Putamen (tissue), 1 donor: ENCODE measurements around the gene NUP153.
"Not testable (repeated sequence)": the region's sequence is repeated elsewhere in the genome, so short reads cannot be mapped to it uniquely, and the experiment has no call there.

Experiments used
- DNase-seq: peaks from one replicate; pipeline ENCODE4 v3.0.0-alpha.2; 2016; ENCODE audit warnings: low spot score

Gene NUP153

DNA sequence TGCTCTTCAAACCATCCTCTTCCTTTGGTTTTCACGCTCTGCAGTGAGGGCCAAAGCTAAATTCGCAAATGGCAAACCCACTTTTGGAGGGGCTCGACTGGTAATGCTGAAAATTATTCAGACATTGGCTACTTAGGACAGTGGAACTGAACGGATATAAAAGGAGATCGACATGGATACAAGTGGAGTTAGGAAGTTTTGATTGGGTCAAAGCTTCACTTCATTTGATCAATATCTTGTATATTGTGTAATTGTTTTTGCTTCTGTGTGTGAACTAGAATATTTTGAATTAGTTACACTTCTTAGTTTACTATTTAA lies 105.4 kb downstream of the NUP153 start:
- no peak for DNase-seq

DNA sequence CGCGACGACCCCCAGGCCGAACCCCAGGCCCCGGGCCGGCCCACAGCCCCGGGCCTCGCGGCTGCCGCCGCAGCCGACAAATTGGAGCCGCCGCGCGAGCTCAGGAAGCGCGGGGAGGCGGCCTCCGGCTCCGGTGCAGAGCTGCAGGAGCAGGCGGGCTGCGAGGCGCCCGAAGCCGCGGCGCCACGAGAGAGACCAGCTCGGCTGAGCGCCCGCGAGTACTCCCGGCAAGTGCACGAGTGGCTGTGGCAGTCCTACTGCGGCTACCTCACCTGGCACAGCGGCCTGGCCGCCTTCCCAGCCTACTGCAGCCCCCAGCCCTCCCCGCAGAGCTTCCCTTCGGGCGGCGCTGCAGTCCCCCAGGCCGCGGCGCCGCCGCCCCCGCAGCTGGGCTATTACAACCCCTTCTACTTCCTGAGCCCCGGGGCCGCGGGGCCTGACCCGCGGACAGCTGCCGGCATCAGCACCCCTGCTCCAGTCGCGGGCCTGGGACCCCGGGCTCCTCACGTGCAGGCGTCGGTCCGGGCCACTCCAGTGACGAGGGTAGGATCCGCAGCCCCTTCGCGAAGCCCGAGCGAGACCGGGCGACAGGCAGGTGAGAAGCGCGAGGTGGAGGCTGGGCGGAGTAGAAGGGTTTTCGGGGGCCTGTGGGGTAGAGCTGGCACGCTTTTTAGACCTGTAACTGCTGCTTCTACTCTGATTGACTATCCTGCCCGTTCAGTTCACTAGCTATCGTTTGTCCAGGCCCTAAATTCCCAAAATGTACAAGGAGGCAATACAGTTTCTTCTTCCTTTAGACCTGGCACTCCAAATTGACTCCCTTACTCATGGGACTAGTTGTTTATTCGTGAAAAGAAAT lies 106.0 kb downstream of the NUP153 start:
- DNase-seq = peak; percentile 29

DNA sequence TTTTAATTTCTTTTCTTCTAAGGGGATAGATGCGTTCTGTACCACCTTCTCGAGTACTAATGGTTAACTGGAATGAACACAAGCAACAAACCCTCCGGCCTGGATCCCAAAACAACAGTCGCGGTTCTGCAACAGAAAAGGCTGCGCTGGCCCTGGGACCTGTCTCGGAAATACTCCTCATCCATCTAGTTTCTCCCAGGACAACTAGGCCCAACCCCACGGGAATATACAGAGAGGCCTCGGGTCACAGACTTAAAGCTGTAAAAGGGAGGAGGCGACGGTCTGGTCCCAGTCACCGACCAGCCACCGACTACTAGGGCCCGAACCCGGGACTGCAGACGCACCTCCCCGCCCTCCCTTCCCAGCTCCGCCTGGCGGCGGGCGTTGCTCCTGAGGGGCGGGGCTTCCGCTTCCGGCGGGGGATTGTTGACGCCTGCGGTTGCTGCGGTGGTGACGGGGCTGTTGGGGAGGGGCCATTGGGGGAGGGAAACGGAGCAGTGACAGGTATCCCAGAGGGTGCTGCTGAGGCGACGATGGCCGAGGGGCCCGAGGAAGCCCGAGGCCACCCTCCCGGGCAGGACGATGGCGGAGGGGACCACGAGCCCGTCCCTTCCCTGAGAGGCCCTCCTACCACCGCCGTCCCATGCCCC lies 106.7 kb downstream of the NUP153 start, which contains the start of gene FAM8A1:
TSS of gene FAM8A1 (plus strand) at position 426 of the 650 bp plus-strand sequence. CDS start at position 534, 108 bp downstream.
- DNase-seq = peak; percentile 95

DNA sequence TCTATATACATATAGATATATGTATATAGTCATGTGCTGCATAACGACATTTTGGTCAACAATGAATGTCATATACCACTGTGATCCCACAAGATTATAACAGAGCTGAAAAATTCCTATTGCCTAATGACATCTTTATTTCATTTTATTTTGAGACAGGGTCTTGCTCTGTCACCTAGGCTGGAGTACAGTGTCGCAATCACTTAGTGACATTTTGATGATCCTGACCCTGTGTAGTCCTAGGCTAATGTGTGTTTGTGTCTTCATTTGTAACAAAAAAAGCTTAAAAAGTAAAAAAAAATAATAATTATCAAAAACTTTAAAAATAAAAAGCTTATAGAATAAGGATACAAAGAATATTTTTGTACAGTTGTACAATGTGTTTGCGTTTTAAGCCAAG lies 110.6 kb downstream of the NUP153 start:
- no peak for DNase-seq

DNA sequence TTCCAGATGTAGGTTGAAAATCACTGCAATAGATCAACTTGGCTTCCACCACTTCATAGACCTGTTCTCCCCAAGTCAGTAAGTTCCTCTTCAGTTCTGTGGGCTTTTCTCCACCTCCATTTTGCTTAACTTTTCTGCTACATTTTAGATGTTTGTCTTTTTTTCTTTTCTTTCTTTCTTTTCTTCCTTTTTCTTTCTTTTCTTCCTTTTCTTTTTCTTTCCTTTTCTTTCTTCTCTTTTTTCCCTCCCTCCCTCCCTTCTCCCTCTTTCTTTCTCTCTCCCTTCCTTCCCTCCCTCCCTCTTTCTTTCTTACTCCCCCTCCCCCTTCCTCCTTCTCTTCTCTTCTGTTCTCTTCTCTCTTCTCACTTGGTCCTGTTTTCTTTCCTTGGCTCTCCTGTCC lies 113.5 kb downstream of the NUP153 start:
- no peak for DNase-seq

DNA sequence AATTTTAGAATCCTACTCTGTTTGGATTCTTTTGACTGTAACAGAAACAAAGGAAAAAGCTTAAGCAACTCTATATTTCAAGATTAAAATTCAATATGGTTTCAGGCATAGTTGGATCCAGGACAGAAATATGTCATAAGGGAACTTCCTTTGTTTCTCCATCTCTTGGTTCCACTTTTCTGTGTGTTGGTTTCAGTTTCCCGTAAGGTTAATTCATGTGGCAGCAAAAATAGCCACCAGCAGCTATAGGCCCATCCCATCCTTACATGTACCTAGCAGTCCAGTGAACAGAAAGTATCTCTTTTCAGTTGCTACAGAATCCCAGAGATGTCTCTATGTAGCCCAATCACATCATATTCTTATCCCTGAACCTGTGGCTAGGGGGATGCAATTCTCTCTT lies 115.4 kb downstream of the NUP153 start:
- DNase-seq = no peak

DNA sequence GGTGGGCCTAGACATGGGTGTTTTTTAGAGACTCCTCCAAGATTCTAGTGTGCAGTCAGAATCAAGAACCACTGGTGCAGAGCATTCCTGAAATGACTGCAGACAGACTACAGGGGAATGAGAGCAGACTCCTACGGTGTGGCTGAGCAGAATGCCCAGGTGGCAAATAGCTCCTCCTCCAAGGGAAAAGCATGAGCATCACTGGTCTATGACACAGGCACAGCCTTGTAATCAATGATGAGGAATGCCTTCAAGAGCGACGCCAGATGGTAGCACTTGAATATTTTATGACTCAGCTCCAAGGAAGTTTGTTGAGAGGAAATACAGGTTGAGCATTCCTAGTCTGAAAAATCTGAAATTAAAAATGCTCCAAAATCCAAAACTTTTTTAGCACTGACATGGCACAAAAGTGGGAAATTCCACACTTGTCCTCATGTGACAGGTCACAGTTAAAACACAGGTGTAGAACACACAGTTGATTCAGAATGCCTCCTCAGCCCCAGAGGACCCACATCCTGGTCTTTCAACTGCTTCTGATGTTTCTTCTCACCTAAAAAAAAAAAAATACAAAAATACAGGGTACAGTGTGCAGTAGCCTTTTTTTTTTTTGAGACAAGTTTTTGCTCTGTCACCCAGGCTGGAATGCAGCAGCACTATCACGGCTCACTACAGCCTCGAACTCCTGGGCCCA lies 117.2 kb downstream of the NUP153 start:
- DNase-seq = no peak

DNA sequence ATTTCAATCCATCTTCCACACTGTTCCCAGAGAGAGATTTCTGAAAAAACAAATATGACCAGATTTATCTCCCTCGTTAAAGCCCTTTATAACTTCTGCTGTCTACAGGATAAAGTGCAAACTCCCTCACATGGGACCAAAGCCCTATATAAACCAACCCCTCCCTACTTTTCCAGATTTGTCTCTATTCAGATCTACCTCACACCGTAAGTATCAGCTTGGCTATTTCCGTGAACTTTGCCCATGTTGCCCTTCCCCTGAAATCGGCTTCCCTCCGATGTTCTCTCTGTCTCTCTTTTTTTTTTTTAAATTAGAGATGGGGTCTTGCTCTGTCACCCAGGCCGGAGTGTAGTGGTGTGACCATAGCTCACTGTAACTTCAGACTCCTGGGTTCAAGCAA lies 118.7 kb downstream of the NUP153 start:
- no peak for DNase-seq

DNA sequence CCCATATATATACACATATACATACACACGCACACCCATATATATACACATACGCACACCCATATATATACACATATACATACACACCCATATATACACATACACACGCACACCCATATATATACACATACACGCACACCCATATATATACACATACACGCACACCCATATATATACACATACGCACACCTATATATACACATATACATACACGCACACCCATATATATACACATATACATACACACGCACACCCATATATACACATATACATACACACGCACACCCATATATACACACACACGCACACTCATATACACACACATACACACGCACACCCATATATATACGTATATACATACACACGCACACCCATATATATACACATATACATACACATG lies 120.1 kb downstream of the NUP153 start:
- not testable (repeated sequence) for DNase-seq

DNA sequence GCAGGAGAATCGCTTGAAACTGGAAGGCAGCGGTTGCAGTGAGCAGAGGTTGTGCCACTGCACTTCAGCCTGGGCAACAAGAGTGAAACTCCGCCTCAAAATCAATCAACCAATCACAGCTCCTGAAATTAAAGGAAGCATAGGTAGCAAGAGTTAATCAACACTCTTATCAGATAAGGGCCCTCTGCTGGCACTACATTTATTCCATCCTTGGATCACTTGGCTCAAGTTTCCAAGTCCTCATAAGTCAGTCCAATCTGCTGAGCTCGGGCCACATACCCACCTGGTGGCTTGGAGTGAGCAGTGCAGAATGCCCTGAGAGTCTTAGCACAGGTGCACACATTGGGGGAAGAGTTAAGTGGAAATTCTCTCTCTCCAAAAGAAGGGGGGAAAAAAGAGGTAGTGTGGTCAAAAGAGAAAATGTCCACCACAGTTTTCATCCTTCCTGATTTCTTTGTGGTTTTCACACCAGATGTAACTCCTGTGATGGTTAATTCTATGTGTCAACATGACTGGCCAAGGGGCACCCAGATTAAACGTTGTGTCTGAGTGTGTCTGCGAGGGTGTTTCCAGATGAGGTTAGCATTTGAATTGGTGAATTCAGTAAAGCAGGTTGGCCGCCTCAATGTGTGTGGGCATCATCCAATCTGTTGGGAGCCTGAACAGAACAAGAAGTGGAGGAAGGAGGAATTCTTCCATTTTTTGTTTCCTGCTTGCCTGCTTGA lies 120.8 kb downstream of the NUP153 start:
- no peak for DNase-seq

DNA sequence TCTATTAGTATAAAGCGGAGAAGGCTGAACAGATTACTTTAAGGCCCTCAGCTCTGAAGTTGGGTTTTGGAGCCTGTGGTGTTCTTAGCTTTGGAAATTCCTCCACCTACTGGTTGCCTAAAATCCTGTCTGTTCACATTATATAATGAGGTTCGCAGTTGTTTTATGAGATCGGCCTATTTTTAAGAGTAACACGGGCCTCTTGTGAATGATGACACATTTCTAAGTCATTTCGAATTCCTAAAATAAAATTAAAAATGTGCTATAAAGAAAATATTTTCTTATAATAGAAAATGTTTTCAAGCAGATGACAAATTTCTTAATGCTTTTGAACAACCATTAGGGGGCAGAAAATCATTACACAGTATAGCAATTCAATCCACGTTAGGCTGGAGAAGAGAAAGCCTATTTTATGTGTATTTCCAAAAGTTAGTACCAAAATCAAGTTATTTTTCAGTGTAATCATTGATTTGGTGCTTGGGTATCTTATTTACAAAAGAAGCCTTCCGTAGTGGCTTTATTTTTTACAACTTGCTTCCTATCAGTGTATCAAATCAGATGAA lies 122.4 kb downstream of the NUP153 start:
- DNase-seq = peak; percentile 83

DNA sequence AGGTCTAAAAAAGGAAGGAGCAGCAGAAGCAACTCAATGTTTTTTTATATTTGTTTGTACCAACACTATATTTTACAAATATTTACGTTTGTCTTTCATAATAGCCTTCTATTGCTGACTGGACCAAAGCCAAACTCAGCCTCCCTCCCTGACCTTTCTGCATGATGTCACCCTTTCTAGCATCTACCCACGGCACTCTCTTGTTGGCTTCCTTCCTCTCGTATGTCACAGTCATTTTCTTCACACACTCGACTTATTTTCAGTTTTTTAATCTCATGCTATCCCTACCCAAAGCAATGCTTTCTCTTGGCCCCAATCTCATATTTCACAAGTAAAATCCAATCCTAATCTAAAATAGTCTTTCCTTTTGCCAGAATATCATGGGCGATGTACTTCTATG lies 122.9 kb downstream of the NUP153 start:
- DNase-seq = no peak

DNA sequence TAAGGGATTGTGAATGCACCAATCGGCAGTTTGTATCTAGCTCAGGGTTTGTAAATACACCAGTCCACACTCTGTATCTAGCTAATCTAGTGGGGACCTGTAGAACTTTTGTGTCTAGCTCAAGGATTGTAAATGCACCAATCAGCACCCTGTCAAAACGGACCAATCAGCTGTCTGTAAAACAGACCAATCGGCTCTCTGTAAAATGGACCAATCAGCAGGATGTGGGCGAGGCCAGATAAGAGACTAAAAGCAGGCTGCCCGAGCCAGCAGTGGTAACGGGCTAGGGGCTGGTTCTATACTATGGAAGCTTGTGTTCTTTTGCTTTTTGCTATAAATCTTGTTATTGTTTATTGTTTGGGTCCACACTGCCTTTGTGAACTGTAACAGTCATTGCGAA lies 125.4 kb downstream of the NUP153 start:
- not testable (repeated sequence) for DNase-seq

DNA sequence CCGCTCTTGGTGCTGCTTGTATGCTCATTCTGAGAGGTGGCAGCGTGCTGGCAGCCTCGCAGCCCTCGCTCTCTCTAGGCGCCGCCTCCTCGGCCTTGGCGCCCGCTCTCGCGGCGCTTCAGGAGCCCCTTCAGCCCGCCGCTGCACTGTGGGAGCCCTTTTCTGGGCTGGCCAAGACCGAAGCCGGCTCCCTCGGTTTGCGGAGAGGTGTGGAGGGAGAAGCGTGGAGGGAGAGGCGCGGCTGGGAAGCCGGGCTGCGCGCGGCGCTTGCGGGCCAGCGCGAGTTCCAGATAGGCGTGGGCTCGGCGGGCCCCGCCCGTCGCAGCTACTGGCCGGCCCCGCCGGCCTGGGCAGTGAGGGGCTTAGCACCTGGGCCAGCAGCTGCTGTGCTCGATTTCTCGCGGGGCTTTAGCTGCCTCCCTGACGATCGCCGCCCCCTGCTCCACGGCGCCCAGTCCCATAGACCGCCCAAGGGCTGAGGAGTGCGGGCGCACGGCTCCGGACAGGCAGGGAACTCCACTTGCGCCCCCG lies 126.1 kb downstream of the NUP153 start:
- DNase-seq = peak; percentile 33

DNA sequence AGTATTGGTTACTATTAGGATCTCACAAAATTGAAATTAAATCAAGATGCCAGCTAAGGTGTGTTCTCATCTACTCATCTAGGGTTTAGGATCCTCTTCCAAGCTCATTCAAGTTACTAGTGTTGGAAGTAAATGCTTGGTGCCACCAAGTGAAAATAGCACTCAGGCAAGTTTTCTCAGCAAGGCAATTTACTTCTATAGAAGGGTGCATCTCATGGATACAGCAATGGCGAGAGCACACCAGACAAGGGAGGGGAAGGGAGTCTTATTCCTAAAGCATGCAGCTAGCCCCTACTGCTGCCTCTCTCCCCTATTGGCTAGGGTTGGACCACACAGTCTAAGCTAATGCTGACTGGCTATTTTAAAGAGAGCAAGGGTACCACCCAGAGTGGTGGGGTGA lies 129.7 kb downstream of the NUP153 start:
- no peak for DNase-seq

DNA sequence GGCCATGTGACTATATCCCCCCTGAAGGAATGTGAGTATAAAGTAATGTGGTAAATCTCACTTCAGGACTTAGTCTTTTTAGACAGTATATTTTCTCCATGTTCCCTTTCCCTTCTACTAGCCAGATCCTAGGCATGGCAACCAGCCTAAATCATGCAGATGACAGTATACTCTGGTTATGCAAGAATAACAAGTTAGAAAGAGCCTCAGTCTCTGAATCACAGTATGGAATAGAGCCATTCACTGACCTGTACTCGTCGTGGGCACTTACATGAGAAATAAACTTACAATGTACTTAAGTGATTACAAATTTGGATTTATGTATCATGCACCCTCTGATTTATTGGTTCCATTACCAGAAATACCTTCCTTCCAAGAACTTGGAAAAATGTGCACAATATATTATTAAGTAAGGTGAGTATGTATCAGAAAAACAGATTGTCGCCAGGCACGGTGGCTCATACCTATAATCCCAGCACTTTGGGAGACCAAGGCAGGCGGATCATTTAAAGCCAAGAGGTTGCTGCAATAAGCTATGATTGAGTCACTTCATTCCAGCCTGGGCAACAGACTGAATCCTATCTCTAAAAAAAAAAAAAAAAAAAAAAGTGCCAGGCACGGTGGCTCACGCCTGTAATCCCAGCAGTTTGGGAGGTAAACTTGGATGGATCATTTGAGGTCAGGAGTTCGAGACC lies 131.7 kb downstream of the NUP153 start:
- DNase-seq = no peak

DNA sequence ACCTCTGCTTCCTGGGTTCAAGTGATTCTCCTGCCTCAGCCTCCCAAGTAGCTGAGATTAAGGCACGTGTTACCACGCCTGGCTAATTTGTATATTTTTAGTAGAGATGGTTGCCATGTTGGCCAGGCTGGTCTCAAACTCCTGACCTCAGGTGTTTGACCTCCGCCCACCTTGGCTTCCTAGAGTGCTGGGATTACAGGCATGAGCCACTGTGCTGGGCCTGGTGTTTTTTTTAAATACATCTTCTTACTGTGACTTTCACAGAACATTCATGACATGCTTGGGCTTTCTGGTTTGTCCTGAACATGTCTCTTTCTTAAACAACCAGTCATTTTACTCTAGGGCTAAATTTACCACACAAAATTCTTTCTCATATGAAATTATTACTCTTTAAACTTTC lies 141.3 kb downstream of the NUP153 start:
- no peak for DNase-seq
